Measurements from ENCODE around the gene RFX3.

RFX3 gene

GRCh38 chr9:3177146-3177761, 348.5 kb downstream of the RFX3 start:
- H3K4me3 ChIP-seq (ENCODE audit: low read depth, low read length), result no peak overlapping the region
- TF ChIP-seq CTCF (IDR thresholded peaks at IDR 0.05; ENCODE audit: insufficient read depth, low read length, missing control alignments), result no peak
- DNase-seq (ENCODE audit: low read depth, low spot score), result no peak
- ChIA-PET POLR2A (no interaction called here), CTCF (interaction anchor here (1.0 kb wide), 1 partner anchor 320 kb away, joined by 3 read pairs; no protein-coding TSS in a partner anchor)

GRCh38 chr9:3173374-3173773, 352.4 kb downstream of the RFX3 start:
- no peak overlapping the region for H3K4me3 ChIP-seq (ENCODE audit: low read depth, low read length)
- no peak for TF ChIP-seq CTCF (IDR thresholded peaks at IDR 0.05; ENCODE audit: insufficient read depth, low read length, missing control alignments)
- POLR2A ChIA-PET, result no interaction called here
- CTCF ChIA-PET, result no interaction called here
- DNase-seq (ENCODE audit: low read depth, low spot score), result no peak

GRCh38 chr9:3170819-3171218, 355.0 kb downstream of the RFX3 start:
- no peak overlapping the region for H3K4me3 ChIP-seq (ENCODE audit: low read depth, low read length)
- CTCF ChIA-PET, result interaction anchor here (2.1 kb wide), 1 partner anchor 11 kb away, joined by 8 read pairs; no protein-coding TSS in a partner anchor
- POLR2A ChIA-PET, result no interaction called here
- DNase-seq (ENCODE audit: low read depth, low spot score), result no peak
- no peak for TF ChIP-seq CTCF (IDR thresholded peaks at IDR 0.05; ENCODE audit: insufficient read depth, low read length, missing control alignments)
